ENCODE measurements around the gene DNER. TPM values are rescaled to one million over a fixed set of nuclear protein-coding genes. Genes with fewer than 3 reads are reported as not detected.

Gene DNER
- total and polyA plus RNA-seq, 2 donors (not counting 1 experiment from before 2014, with no cell fraction given) = not detected

DNA sequence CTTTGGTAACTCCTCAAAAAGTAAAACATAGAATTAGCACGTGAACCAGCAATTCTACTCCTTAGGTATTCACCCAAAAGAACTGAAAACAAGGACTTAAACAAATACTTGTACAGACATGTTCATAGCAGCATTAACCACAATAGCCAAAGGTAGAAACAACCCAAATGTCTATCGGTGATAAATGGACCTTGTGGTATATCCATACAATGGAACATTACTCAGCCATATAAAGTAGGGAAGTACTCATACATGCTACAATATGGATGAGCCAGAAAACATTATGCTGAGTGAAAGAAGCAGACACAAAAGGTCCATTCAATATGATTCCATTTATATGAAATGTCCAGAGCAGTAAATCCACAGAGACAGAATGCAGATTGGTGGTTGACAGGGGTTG, 182.8 kb downstream of the DNER start:
- no peaks in the 10 kb centered on the region for H4K20me1 ChIP-seq (ENCODE audit: control insufficient read depth, insufficient read depth, low read length, poor library complexity, severe bottlenecking)
- H3K36me3 ChIP-seq (replicated peaks in 1 of 2; ENCODE audit: control extremely low read depth in 1 of 2, control insufficient read depth in 1 of 2, extremely low read depth in 1 of 2, insufficient read depth in 2 of 2, low read length in 1 of 2) = no peaks in the 10 kb centered on the region
- H3K9ac ChIP-seq (ENCODE audit: low read length) = no peak overlapping the region
- Mint-ChIP-seq H3K9me3 (ENCODE audit: insufficient read depth) (peaks cover 3% of the 10 kb centered on the region), H3K27me3 (no peaks in the 10 kb centered on the region), H3K4me1 (no peaks in the 10 kb centered on the region), H3K4me3 (no peak overlapping the region), H3K27ac (no peak overlapping the region)
- no peaks in the 10 kb centered on the region for H3K27me3 ChIP-seq (replicated peaks in 1 of 4; ENCODE audit: control extremely low read depth in 1 of 4, control insufficient read depth in 3 of 4, insufficient read depth in 4 of 4, low read length in 3 of 4)
- H3K4me1 ChIP-seq (ENCODE audit: control insufficient read depth in 2 of 2, insufficient read depth in 2 of 2, low read length in 2 of 2) = no peaks in the 10 kb centered on the region
- DNase-seq (no peak), ATAC-seq (ENCODE audit: low read depth) (no peak)
- 100% methylated on average over 1 of the region's 2 CpGs for WGBS (ENCODE audit: insufficient coverage)
- TF ChIP-seq CTCF (IDR thresholded peaks at IDR 0.05) = no peak
- no peak for TF ChIP-seq EZH2 (IDR thresholded peaks at IDR 0.05; ENCODE audit: borderline replicate concordance, insufficient read depth, low read depth, low read length, poor library complexity, severe bottlenecking)
- ChIA-PET CTCF (no interaction called here), POLR2A (no interaction called here)
- peaks cover 0 to 7% (median 0%) of the 10 kb centered on the region in 3 donors for H3K9me3 ChIP-seq (ENCODE audit: control extremely low read depth in 1 of 3, control insufficient read depth in 2 of 3, insufficient read depth in 1 of 3, low read length in 2 of 3)
- H2AFZ ChIP-seq (ENCODE audit: insufficient read depth, low read depth, low read length, poor library complexity, severe bottlenecking) = no peak overlapping the region
- H3K79me2 ChIP-seq (ENCODE audit: control insufficient read depth, insufficient read depth, low read length) = no peaks in the 10 kb centered on the region
- no peak overlapping the region for H3K4me3 ChIP-seq (ENCODE audit: control extremely low read depth in 1 of 5, extremely low read depth in 1 of 5, insufficient read depth in 1 of 5, low read depth in 2 of 5, low read length in 4 of 5)
- no peak overlapping the region for H3K4me2 ChIP-seq (replicated peaks; ENCODE audit: low read depth, low read length, poor library complexity, severe bottlenecking)
- intact Hi-C loops (cut with micrococcal nuclease) = no loop called here
- no peak overlapping the region for H3K27ac ChIP-seq (ENCODE audit: low read length in 2 of 2)

DNA sequence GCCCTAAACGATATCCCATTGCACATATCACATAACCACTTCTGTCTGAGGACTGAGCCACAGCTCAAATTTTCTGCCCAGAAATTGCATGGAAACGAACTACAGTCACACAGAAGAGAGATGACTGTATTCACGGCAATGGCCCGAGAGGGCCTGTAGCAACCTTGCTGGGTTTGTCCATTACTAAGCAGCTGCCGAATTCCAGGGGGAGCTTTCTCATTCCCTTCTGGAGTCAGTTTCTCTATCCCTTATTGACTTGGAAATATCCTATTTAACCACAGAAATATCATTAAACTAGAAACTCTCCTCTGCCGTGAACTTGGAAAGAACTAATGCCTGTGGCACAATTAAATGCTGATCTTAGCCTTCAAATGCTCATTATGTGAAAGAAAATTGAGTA, 183.9 kb downstream of the DNER start:
- H3K4me3 Mint-ChIP-seq = no peak overlapping the region
- DNase-seq = no peak
- Histone ChIP-seq H3K27ac (ENCODE audit: low read length in 2 of 2) (no peak overlapping the region), H3K4me3 (ENCODE audit: control extremely low read depth in 1 of 5, extremely low read depth in 1 of 5, insufficient read depth in 1 of 5, low read depth in 2 of 5, low read length in 4 of 5) (no peak overlapping the region), H3K9me3 (ENCODE audit: control extremely low read depth in 1 of 3, control insufficient read depth in 2 of 3, insufficient read depth in 1 of 3, low read length in 2 of 3) (peaks cover 0 to 7% (median 0%) of the 10 kb centered on the region in 3 donors), H3K27me3 (replicated peaks in 1 of 4; ENCODE audit: control extremely low read depth in 1 of 4, control insufficient read depth in 3 of 4, insufficient read depth in 4 of 4, low read length in 3 of 4) (no peaks in the 10 kb centered on the region), H2AFZ (ENCODE audit: insufficient read depth, low read depth, low read length, poor library complexity, severe bottlenecking) (no peak overlapping the region), H3K36me3 (replicated peaks in 1 of 2; ENCODE audit: control extremely low read depth in 1 of 2, control insufficient read depth in 1 of 2, extremely low read depth in 1 of 2, insufficient read depth in 2 of 2, low read length in 1 of 2) (no peaks in the 10 kb centered on the region), H3K9ac (ENCODE audit: low read length) (no peak overlapping the region), H3K79me2 (ENCODE audit: control insufficient read depth, insufficient read depth, low read length) (no peaks in the 10 kb centered on the region), H3K4me1 (ENCODE audit: control insufficient read depth in 2 of 2, insufficient read depth in 2 of 2, low read length in 2 of 2) (no peaks in the 10 kb centered on the region), H4K20me1 (ENCODE audit: control insufficient read depth, insufficient read depth, low read length, poor library complexity, severe bottlenecking) (no peaks in the 10 kb centered on the region), H3K4me2 (replicated peaks; ENCODE audit: low read depth, low read length, poor library complexity, severe bottlenecking) (no peak overlapping the region)
- H3K27me3 Mint-ChIP-seq = no peaks in the 10 kb centered on the region
- intact Hi-C loops (cut with micrococcal nuclease) = no loop called here
- ChIA-PET POLR2A (no interaction called here), CTCF (no interaction called here)
- TF ChIP-seq CTCF (IDR thresholded peaks at IDR 0.05) (no peak), EZH2 (IDR thresholded peaks at IDR 0.05; ENCODE audit: borderline replicate concordance, insufficient read depth, low read depth, low read length, poor library complexity, severe bottlenecking) (no peak)
- no peak overlapping the region for H3K27ac Mint-ChIP-seq
- 83% methylated on average over 5 of the region's 6 CpGs for WGBS (ENCODE audit: insufficient coverage)
- H3K9me3 Mint-ChIP-seq (ENCODE audit: insufficient read depth) = peaks cover 3% of the 10 kb centered on the region
- no peak for ATAC-seq (ENCODE audit: low read depth)
- no peaks in the 10 kb centered on the region for H3K4me1 Mint-ChIP-seq
